ENCODE data around the gene RFX6.

DNA sequence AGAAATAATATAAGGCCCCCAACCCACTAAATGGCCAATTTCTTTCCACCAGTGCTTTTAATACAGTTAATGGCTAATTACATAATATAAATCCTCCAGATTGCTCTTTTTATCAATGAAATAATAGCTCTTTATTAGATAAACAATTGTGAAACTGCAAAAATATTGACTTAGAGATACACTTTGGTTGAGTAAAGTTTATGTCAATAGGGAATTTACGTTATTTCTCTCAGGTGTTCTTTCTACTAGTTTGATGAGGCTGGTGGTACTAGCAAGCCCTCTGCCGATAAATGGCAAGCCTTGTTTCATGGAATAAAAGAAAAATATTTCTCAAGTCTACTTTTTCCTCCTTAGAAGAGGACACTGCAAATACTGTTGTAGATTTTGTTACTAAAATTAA, 18.9 kb downstream of the RFX6 start:
- TF ChIP-seq, protein P1, sequence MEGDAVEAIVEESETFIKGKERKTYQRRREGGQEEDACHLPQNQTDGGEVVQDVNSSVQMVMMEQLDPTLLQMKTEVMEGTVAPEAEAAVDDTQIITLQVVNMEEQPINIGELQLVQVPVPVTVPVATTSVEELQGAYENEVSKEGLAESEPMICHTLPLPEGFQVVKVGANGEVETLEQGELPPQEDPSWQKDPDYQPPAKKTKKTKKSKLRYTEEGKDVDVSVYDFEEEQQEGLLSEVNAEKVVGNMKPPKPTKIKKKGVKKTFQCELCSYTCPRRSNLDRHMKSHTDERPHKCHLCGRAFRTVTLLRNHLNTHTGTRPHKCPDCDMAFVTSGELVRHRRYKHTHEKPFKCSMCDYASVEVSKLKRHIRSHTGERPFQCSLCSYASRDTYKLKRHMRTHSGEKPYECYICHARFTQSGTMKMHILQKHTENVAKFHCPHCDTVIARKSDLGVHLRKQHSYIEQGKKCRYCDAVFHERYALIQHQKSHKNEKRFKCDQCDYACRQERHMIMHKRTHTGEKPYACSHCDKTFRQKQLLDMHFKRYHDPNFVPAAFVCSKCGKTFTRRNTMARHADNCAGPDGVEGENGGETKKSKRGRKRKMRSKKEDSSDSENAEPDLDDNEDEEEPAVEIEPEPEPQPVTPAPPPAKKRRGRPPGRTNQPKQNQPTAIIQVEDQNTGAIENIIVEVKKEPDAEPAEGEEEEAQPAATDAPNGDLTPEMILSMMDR (IDR thresholded peaks at IDR 0.05) = no peak
- no peak for TF ChIP-seq POLR2A (IDR thresholded peaks at IDR 0.05)
